H9 (cell line): ENCODE results near the gene WDR59. TPM values are rescaled to one million over a fixed set of nuclear protein-coding genes. Genes with fewer than 3 reads are reported as not detected.
A peak's percentile ranks its signal among the peaks of the same experiment; 100 is the strongest.

Source experiments
- DNase-seq: peaks from one replicate; pipeline ENCODE4 v3.0.0-alpha.2; 2017
- H2AFZ ChIP-seq: one replicate; pipeline ENCODE4 v1.6.1; 2013; ENCODE audit warnings: mild to moderate bottlenecking, low read length, control low read depth, moderate library complexity
- H2AK5ac ChIP-seq: 2 replicates; pipeline ENCODE4 v1.6.1; 2013; ENCODE audit warnings: low read length, control low read depth, mixed read lengths; ENCODE audit not compliant: insufficient read length
- H2BK120ac ChIP-seq: one replicate; pipeline ENCODE4 v1.6.1; 2013; ENCODE audit warnings: low read depth, mild to moderate bottlenecking, low read length, control low read depth, inconsistent platforms; ENCODE audit not compliant: poor library complexity, severe bottlenecking
- H2BK12ac ChIP-seq: 2 replicates; pipeline ENCODE4 v1.6.1; 2013; ENCODE audit warnings: low read length, control low read depth, mixed read lengths, low read depth; ENCODE audit not compliant: insufficient read length
- H2BK15ac ChIP-seq: 2 replicates; pipeline ENCODE4 v1.6.1; 2013; ENCODE audit warnings: low read depth, low read length, control low read depth
- H2BK20ac ChIP-seq: one replicate; pipeline ENCODE4 v1.6.1; 2013; ENCODE audit warnings: low read depth, mild to moderate bottlenecking, low read length, control low read depth, inconsistent platforms; ENCODE audit not compliant: poor library complexity, severe bottlenecking
- H2BK5ac ChIP-seq: 2 replicates; pipeline ENCODE4 v1.6.1; 2013; ENCODE audit warnings: low read length, control low read depth, mixed read lengths; ENCODE audit not compliant: insufficient read length
- H3K14ac ChIP-seq: 2 replicates; pipeline ENCODE4 v1.6.1; 2013; ENCODE audit warnings: low read length, control low read depth; ENCODE audit not compliant: insufficient read depth
- H3K18ac ChIP-seq: 2 replicates; pipeline ENCODE4 v1.6.1; 2013; ENCODE audit warnings: low read depth, mild to moderate bottlenecking, mixed read lengths, low read length, control low read depth; ENCODE audit not compliant: insufficient read length
- H3K23ac ChIP-seq: 2 replicates; pipeline ENCODE4 v1.6.1; 2013; ENCODE audit warnings: low read length, control low read depth, mixed read lengths, low read depth; ENCODE audit not compliant: insufficient read length
- H3K23me2 ChIP-seq: 2 replicates; pipeline ENCODE4 v1.6.1; 2013; ENCODE audit warnings: low read depth, mild to moderate bottlenecking, mixed read lengths, low read length, control low read depth; ENCODE audit not compliant: insufficient read length, poor library complexity, severe bottlenecking
- H3K27ac ChIP-seq: 2 replicates; pipeline ENCODE4 v1.5.1; 2013; ENCODE audit warnings: low read length, control low read depth, mixed read lengths, low read depth; ENCODE audit not compliant: insufficient read length
- H3K27me3 ChIP-seq: 2 replicates; pipeline ENCODE4 v1.6.1; 2013; ENCODE audit warnings: low read length, control low read depth, inconsistent platforms; ENCODE audit not compliant: insufficient read depth
- H3K4ac ChIP-seq: 2 replicates; pipeline ENCODE4 v1.6.1; 2013; ENCODE audit warnings: low read depth, mild to moderate bottlenecking, control low read depth, inconsistent platforms, low read length, moderate library complexity
- H3K4me1 ChIP-seq: 2 replicates; pipeline ENCODE4 v1.6.1; 2013; ENCODE audit warnings: low read length, control low read depth, inconsistent platforms; ENCODE audit not compliant: insufficient read depth
- H3K4me2 ChIP-seq: 2 replicates; pipeline ENCODE4 v1.6.1; 2013; ENCODE audit warnings: low read length, control low read depth, mixed read lengths; ENCODE audit not compliant: insufficient read length, insufficient read depth
- H3K56ac ChIP-seq: 2 replicates; pipeline ENCODE4 v1.6.1; 2013; ENCODE audit warnings: low read depth, mild to moderate bottlenecking, mixed read lengths, low read length, control low read depth; ENCODE audit not compliant: insufficient read length
- H3K79me1 ChIP-seq: 2 replicates; pipeline ENCODE4 v1.6.1; 2013; ENCODE audit warnings: low read depth, mild to moderate bottlenecking, moderate library complexity, low read length, control low read depth, inconsistent platforms; ENCODE audit not compliant: insufficient read depth, poor library complexity, severe bottlenecking
- H3K79me2 ChIP-seq: 2 replicates; pipeline ENCODE4 v1.6.1; 2013; ENCODE audit warnings: low read length, control low read depth, inconsistent platforms; ENCODE audit not compliant: insufficient read depth
- H3K9ac ChIP-seq: 2 replicates; pipeline ENCODE4 v1.6.1; 2013; ENCODE audit warnings: low read length, control low read depth, mixed read lengths; ENCODE audit not compliant: insufficient read length; ENCODE audit errors: extremely low read depth
- H3K9me3 ChIP-seq: one replicate; pipeline ENCODE4 v1.6.1; 2013; ENCODE audit warnings: low read depth, low read length, inconsistent platforms; ENCODE audit not compliant: control insufficient read depth
- H3T11ph ChIP-seq: one replicate; pipeline ENCODE4 v1.6.1; 2013; ENCODE audit warnings: mild to moderate bottlenecking, low read length, control low read depth, inconsistent platforms
- H4K20me1 ChIP-seq: one replicate; pipeline ENCODE4 v1.6.1; 2013; ENCODE audit not compliant: control insufficient read depth, insufficient read length, insufficient read depth
- H4K5ac ChIP-seq: 2 replicates; pipeline ENCODE4 v1.6.1; 2013; ENCODE audit warnings: low read depth, mild to moderate bottlenecking, mixed read lengths, low read length, control low read depth; ENCODE audit not compliant: insufficient read length
- H4K8ac ChIP-seq: replicated peaks from 2 replicates; pipeline ENCODE4 v1.6.1; 2013; ENCODE audit warnings: low read length, control low read depth, mixed read lengths, low read depth; ENCODE audit not compliant: insufficient read length
- H4K91ac ChIP-seq: 2 replicates; pipeline ENCODE4 v1.6.1; 2013; ENCODE audit warnings: low read depth, mild to moderate bottlenecking, moderate library complexity, mixed read lengths, low read length, control low read depth; ENCODE audit not compliant: insufficient read length
- H3K27ac Mint-ChIP-seq, 3 experiments: 2 replicates in 2 of 3; 3 replicates in 1 of 3; pipeline ENCODE4 v1.8.0; 2020 to 2021; ENCODE audit warnings: mixed read lengths in 3 of 3, mild to moderate bottlenecking in 1 of 3, moderate library complexity in 1 of 3
- H3K27me3 Mint-ChIP-seq: 2 replicates; pipeline ENCODE4 v1.8.0; 2021; ENCODE audit warnings: low read depth, mild to moderate bottlenecking, moderate library complexity, mixed read lengths
- H3K36me3 Mint-ChIP-seq, 3 experiments: 2 replicates in 2 of 3; 3 replicates in 1 of 3; pipeline ENCODE4 v1.8.0; 2020 to 2021; ENCODE audit warnings: low read depth in 3 of 3, mixed read lengths in 3 of 3; ENCODE audit not compliant: insufficient read depth in 1 of 3
- H3K4me1 Mint-ChIP-seq, 2 experiments: 2 replicates each; pipeline ENCODE4 v1.8.0; 2020; ENCODE audit warnings: mixed read lengths in 2 of 2
- H3K4me3 Mint-ChIP-seq, 2 experiments: 2 replicates in 1 of 2; 3 replicates in 1 of 2; pipeline ENCODE4 v1.8.0; 2020 to 2021; ENCODE audit warnings: mild to moderate bottlenecking in 2 of 2, mixed read lengths in 2 of 2, moderate library complexity in 1 of 2
- H3K9me3 Mint-ChIP-seq, 2 experiments: 2 replicates in 1 of 2; 3 replicates in 1 of 2; pipeline ENCODE4 v1.8.0; 2020; ENCODE audit warnings: mild to moderate bottlenecking in 2 of 2, mixed read lengths in 2 of 2, moderate library complexity in 1 of 2
- WGBS: extraction: QIAGEN DNeasy Blood & Tissue Kit; methylation state at CpG from one replicate; pipeline ENCODE4 v1.1.7; 2013; ENCODE audit warnings: missing lambda C conversion rate, low lambda C conversion rate, mixed read lengths; ENCODE audit not compliant: insufficient read length; ENCODE audit errors: extremely low coverage; 5-methylcytosine and 5-hydroxymethylcytosine counted together
- total RNA-seq: library from RNA; stranded (reverse); gene quantifications from 2 replicates; pipeline ENCODE4 v1.2.1, GENCODE V29; 2021
- TF ChIP-seq, protein P1 (sequence below): fragments of 200-600 bp; sonication (generic); conservative IDR thresholded peaks from 3 replicates; pipeline ENCODE4 v1.8.0; 2021; ENCODE audit warnings: antibody characterized with exemption, mild to moderate bottlenecking

The WDR59 gene
- total RNA-seq, 1 experiment from 2014 or later, result 97.5 TPM

DNA sequence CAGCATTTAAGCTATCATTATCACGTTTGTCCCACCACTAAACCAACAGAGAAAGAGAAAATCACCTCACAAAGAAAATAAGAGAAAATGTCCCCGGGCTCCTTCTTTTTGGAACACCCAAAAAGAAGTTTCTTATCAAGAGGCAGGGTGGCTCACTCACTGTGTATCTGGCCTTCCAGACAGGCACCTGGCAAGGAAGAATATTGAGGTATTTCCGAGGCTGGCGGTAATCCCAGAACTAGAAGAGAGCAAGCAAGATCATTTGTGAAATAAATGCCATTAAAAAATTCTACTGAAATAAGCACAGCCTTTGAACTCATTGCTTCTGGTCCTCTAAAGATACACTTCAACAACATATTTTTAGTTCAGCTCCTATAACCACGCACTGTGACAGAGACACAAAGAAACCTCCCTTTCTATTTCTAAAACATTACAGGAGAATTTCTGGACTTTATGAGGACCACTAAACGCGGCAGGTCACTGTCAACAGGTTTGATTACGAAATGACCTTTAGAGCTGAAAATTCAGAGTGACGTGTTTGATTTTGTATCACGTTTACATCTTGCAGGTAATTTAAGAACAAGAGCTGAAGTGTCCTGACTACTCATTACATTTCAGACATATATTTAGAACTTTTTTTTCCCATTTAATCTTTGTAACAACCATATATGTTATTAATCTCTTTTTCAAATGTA is 61.0 kb downstream of the WDR59 start:
- H3K56ac ChIP-seq, result no peak overlapping the region
- no peak overlapping the region for H2AK5ac ChIP-seq
- Mint-ChIP-seq H3K4me1 (no peaks in the 10 kb centered on the region), H3K9me3 (no peaks in the 10 kb centered on the region), H3K36me3 (peaks cover 20 to 59% (median 34%) of the 10 kb centered on the region in 3 experiments), H3K27ac (peak overlapping the region in 1 of 3 experiments; percentile 78; a peak in 2 of 7 replicates), H3K27me3 (no peaks in the 10 kb centered on the region), H3K4me3 (no peak overlapping the region)
- H3K23ac ChIP-seq, result no peak overlapping the region
- H2BK120ac ChIP-seq, result no peak overlapping the region
- no peak for DNase-seq
- no peak overlapping the region for H3T11ph ChIP-seq
- H3K79me2 ChIP-seq, result no peaks in the 10 kb centered on the region
- no peak overlapping the region for H2AFZ ChIP-seq
- H4K20me1 ChIP-seq, result no peaks in the 10 kb centered on the region
- H4K8ac ChIP-seq, result no peak overlapping the region
- H2BK12ac ChIP-seq, result no peak overlapping the region
- no peak overlapping the region for H2BK20ac ChIP-seq
- H2BK5ac ChIP-seq, result no peak overlapping the region
- no peak overlapping the region for H4K91ac ChIP-seq
- H3K27ac ChIP-seq, result no peak overlapping the region
- no peaks in the 10 kb centered on the region for H3K9me3 ChIP-seq
- H3K23me2 ChIP-seq, result no peaks in the 10 kb centered on the region
- no peak overlapping the region for H2BK15ac ChIP-seq
- H3K79me1 ChIP-seq, result no peaks in the 10 kb centered on the region
- H3K9ac ChIP-seq, result no peak overlapping the region
- H3K4me2 ChIP-seq, result no peak overlapping the region
- H3K18ac ChIP-seq, result no peak overlapping the region
- WGBS, result no CpG with 5 or more reads among the region's 10 CpGs
- H3K4ac ChIP-seq, result no peak overlapping the region
- TF ChIP-seq, protein P1, sequence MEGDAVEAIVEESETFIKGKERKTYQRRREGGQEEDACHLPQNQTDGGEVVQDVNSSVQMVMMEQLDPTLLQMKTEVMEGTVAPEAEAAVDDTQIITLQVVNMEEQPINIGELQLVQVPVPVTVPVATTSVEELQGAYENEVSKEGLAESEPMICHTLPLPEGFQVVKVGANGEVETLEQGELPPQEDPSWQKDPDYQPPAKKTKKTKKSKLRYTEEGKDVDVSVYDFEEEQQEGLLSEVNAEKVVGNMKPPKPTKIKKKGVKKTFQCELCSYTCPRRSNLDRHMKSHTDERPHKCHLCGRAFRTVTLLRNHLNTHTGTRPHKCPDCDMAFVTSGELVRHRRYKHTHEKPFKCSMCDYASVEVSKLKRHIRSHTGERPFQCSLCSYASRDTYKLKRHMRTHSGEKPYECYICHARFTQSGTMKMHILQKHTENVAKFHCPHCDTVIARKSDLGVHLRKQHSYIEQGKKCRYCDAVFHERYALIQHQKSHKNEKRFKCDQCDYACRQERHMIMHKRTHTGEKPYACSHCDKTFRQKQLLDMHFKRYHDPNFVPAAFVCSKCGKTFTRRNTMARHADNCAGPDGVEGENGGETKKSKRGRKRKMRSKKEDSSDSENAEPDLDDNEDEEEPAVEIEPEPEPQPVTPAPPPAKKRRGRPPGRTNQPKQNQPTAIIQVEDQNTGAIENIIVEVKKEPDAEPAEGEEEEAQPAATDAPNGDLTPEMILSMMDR, result no peak
- H3K4me1 ChIP-seq, result no peaks in the 10 kb centered on the region
- no peak overlapping the region for H4K5ac ChIP-seq
- no peaks in the 10 kb centered on the region for H3K27me3 ChIP-seq
- H3K14ac ChIP-seq, result no peak overlapping the region
